GM19328 (cell line): ENCODE data around the gene PHF20.
A peak's percentile ranks its signal among the peaks of the same experiment; 100 is the strongest.
"Not testable (repeated sequence)": the region's sequence is repeated elsewhere in the genome, so short reads cannot be mapped to it uniquely, and the experiment has no call there.

ENCODE experiments used
- ATAC-seq: cut with Tn5 transposase; IDR thresholded peaks from one replicate; pipeline ENCODE4 v1.9.1; 2021; ENCODE audit warnings: mild to moderate bottlenecking, moderate library complexity; ENCODE audit not compliant: unreplicated experiment

The PHF20 gene

GRCh38 chr20:35739294-35740163, 32.3 kb upstream of the PHF20 start:
- ATAC-seq = no peak

GRCh38 chr20:35741892-35742740, 29.7 kb upstream of the PHF20 start, which contains the start of gene RBM39:
RBM39 (minus strand) TSS chr20:35742260; CDS start chr20:35740874, 1,386 bp downstream.
- ATAC-seq = peak; percentile 79

- ATAC-seq = no peak
Observed at GRCh38 chr20:35742741-35743523, 28.9 kb upstream of the PHF20 start.

GRCh38 chr20:35743693-35744491, 27.9 kb upstream of the PHF20 start:
- no peak for ATAC-seq

GRCh38 chr20:35744492-35744841, 27.3 kb upstream of the PHF20 start:
- ATAC-seq = not testable (repeated sequence)

GRCh38 chr20:35750611-35751010, 21.2 kb upstream of the PHF20 start:
- ATAC-seq = no peak

GRCh38 chr20:35756404-35756803, 15.4 kb upstream of the PHF20 start:
- ATAC-seq = no peak

- no peak for ATAC-seq
Observed at GRCh38 chr20:35757098-35757705, 14.6 kb upstream of the PHF20 start.

GRCh38 chr20:35761548-35761947, 10.3 kb upstream of the PHF20 start:
- ATAC-seq = not testable (repeated sequence)

- ATAC-seq = no peak
Observed at GRCh38 chr20:35762461-35762860, 9.4 kb upstream of the PHF20 start.

- not testable (repeated sequence) for ATAC-seq
Observed at GRCh38 chr20:35764936-35765335, 6.9 kb upstream of the PHF20 start.

- ATAC-seq = no peak
Observed at GRCh38 chr20:35766843-35767242, 5.0 kb upstream of the PHF20 start.

GRCh38 chr20:35767683-35768481, 3.9 kb upstream of the PHF20 start:
- ATAC-seq = peak; percentile 38

- no peak for ATAC-seq
Observed at GRCh38 chr20:35768731-35769664, 2.8 kb upstream of the PHF20 start.

- ATAC-seq = no peak
Observed at GRCh38 chr20:35771367-35771688, 487 bp upstream of the PHF20 start.

GRCh38 chr20:35772563-35773058, 796 bp downstream of the PHF20 start:
- ATAC-seq = no peak

- no peak for ATAC-seq
Observed at GRCh38 chr20:35773154-35773751, 1.4 kb downstream of the PHF20 start.
